ENCODE measurements around the gene LANCL1. TPM values are rescaled to one million over a fixed set of nuclear protein-coding genes. Genes with fewer than 3 reads are reported as not detected.

The LANCL1 gene
- total RNA-seq, 4 donors from 2014 or later = 19.7 to 38.3 (median 24.3) TPM

DNA sequence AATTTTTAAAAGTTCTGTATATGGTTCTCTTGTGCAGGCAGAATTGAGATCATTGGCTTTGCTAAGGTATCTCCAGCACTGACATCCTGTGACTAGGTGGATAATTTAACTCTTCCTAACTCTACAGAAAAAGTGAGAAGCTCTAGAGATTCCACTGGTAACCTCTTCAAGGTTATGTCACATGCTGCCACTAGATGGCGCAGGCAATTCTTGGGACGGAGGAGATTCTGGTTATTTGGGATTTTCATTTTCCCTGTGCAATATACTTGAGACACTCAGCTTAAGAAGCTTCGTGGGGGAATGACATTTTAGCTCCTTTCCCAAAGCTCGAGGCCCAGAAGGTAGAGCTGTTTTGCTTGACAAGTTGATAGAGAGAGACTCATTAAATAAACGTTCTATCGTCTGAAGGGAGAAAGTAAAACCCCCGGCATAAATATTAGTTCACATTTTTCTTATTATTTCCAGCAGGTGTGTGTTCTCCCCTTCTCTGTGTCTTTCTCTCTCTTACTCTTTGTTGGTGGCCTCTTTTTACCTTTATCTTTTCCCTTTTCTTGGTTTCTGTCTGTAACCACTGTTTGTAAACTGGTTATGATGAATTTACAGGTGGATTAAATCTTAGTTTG lies 26.6 kb upstream of the LANCL1 start:
- Histone ChIP-seq H3K27me3 (peaks cover 0 to 3% (median 0%) of the 10 kb centered on the region in 3 donors), H3K36me3 (no peaks in the 10 kb centered on the region), H3K9me3 (no peaks in the 10 kb centered on the region), H3K4me3 (peak overlapping the region; percentile 40 to 62 (median 44)), H3K4me1 (peaks cover 5 to 10% of the 10 kb centered on the region in 2 donors), H3K27ac (no peak overlapping the region)
- ATAC-seq (peak; percentile 60 to 81), DNase-seq (peak in 1 of 2 donors; percentile 18)
- in situ Hi-C loops (cut with MboI; ENCODE audit: low sequenced_read_pairs in 4 of 4) (no loop called here), intact Hi-C loops (cut with DNase I; ENCODE audit: low total_unique reads) (no loop called here)
- TF ChIP-seq, protein P1, sequence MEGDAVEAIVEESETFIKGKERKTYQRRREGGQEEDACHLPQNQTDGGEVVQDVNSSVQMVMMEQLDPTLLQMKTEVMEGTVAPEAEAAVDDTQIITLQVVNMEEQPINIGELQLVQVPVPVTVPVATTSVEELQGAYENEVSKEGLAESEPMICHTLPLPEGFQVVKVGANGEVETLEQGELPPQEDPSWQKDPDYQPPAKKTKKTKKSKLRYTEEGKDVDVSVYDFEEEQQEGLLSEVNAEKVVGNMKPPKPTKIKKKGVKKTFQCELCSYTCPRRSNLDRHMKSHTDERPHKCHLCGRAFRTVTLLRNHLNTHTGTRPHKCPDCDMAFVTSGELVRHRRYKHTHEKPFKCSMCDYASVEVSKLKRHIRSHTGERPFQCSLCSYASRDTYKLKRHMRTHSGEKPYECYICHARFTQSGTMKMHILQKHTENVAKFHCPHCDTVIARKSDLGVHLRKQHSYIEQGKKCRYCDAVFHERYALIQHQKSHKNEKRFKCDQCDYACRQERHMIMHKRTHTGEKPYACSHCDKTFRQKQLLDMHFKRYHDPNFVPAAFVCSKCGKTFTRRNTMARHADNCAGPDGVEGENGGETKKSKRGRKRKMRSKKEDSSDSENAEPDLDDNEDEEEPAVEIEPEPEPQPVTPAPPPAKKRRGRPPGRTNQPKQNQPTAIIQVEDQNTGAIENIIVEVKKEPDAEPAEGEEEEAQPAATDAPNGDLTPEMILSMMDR (IDR thresholded peaks at IDR 0.05 in 4 of 5, conservative IDR thresholded peaks at IDR 0.05 in 1 of 5) = peak; percentile 40 to 87 (median 60)
- no peak for TF ChIP-seq POLR2A (IDR thresholded peaks at IDR 0.05)

DNA sequence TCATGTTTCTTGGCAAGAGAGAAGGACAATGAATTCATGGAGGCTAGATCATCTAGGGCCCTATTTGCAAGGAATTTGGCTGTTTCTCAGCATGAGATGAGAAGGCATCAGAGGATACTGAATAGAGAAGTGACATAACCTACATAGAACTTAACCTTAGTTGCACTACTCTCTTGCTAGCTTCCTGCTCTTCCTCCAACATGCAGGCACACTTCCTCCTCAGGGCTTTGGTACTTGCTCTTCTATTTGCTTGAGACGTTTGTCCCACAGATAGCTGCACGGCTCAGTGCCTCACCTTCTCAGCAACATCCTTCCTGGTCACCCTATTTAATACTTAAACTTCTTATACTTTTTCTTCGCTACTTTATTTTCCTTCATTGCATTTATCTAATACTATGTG lies 20.0 kb upstream of the LANCL1 start:
- Histone ChIP-seq H3K4me3 (no peak overlapping the region), H3K9me3 (no peaks in the 10 kb centered on the region), H3K27me3 (no peaks in the 10 kb centered on the region), H3K27ac (no peak overlapping the region), H3K4me1 (no peaks in the 10 kb centered on the region), H3K36me3 (no peaks in the 10 kb centered on the region)
- DNase-seq (no peak), ATAC-seq (no peak)
- no peak for TF ChIP-seq POLR2A (IDR thresholded peaks at IDR 0.05)
- TF ChIP-seq, protein P1 (IDR thresholded peaks at IDR 0.05 in 4 of 5, conservative IDR thresholded peaks at IDR 0.05 in 1 of 5) = no peak
- in situ Hi-C loops (cut with MboI; ENCODE audit: low sequenced_read_pairs in 4 of 4) = no loop called here
- intact Hi-C loops (cut with DNase I; ENCODE audit: low total_unique reads) = no loop called here

DNA sequence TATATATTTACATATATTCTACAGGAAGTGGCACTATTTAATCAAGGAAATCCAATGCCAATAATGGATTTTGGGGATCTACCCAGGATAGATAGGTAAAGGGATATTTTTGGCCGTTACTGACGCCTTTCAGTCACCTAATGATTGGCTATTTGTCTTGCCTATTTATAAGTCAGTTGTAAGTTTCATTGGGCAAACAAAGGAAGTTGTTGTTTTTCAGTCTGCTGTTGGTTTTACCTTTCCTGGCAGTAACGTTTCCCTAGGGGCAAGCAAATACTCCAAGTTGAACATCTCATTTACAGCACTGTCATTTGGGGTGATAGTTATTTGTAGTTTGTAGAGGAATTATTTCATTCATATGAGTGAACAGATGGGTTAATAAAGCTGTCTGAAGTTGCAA lies 17.0 kb upstream of the LANCL1 start:
- TF ChIP-seq POLR2A (IDR thresholded peaks at IDR 0.05) = no peak
- TF ChIP-seq, protein P1 (IDR thresholded peaks at IDR 0.05 in 4 of 5, conservative IDR thresholded peaks at IDR 0.05 in 1 of 5) = no peak
- H3K4me3 ChIP-seq = no peak overlapping the region
- no peaks in the 10 kb centered on the region for H3K4me1 ChIP-seq
- no peaks in the 10 kb centered on the region for H3K9me3 ChIP-seq
- no peaks in the 10 kb centered on the region for H3K36me3 ChIP-seq
- ATAC-seq (no peak), DNase-seq (no peak)
- in situ Hi-C loops (cut with MboI; ENCODE audit: low sequenced_read_pairs in 4 of 4) = no loop called here
- H3K27me3 ChIP-seq = no peaks in the 10 kb centered on the region
- intact Hi-C loops (cut with DNase I; ENCODE audit: low total_unique reads) = no loop called here
- no peak overlapping the region for H3K27ac ChIP-seq

DNA sequence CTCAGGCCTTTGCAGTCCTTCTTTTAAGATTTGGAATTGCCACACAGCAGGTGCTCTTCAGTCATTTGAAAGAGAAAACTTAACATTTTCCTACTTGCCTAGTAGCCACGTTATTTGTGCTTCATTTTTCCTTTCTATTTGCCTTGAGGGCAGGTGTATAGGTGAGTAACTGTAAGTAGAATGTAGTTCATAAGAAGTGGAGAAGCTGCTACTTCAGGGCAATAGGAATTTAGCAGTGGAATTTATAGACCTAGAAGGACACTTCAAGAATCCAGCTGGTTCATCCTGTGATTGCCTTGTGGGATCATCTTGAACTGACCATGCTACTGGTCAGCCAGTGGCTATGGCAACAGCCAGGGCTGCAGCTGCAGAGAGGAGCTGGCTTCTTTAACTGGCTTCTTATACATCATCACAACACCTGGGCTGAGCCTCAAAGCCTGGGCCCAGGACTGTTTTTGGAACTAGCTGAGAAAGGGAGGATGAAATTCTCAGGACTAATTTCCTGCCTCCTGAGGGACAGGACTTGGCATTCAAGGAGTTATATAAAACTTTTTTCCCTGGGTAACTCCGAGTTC lies 5.1 kb upstream of the LANCL1 start:
- ATAC-seq (no peak), DNase-seq (no peak)
- in situ Hi-C loops (cut with MboI; ENCODE audit: low sequenced_read_pairs in 4 of 4) = no loop called here
- Histone ChIP-seq H3K36me3 (no peaks in the 10 kb centered on the region), H3K4me3 (no peak overlapping the region), H3K4me1 (peaks cover 0 to 7% of the 10 kb centered on the region in 2 donors), H3K27ac (no peak overlapping the region), H3K27me3 (no peaks in the 10 kb centered on the region), H3K9me3 (no peaks in the 10 kb centered on the region)
- TF ChIP-seq, protein P1 (IDR thresholded peaks at IDR 0.05 in 4 of 5, conservative IDR thresholded peaks at IDR 0.05 in 1 of 5) = no peak
- TF ChIP-seq POLR2A (IDR thresholded peaks at IDR 0.05) = no peak
- intact Hi-C loops (cut with DNase I; ENCODE audit: low total_unique reads) = no loop called here
